IMR-90 (cell line): ENCODE results near the gene FOXL3. TPM values are rescaled to one million over a fixed set of nuclear protein-coding genes. Genes with fewer than 3 reads are reported as not detected.

Source experiments
- ATAC-seq: fragments of 200-7000 bp; cut with Tn5 transposase; 2 replicates; pipeline ENCODE4 v1.9.1; 2020; ENCODE audit warnings: low read depth, mild to moderate bottlenecking, moderate library complexity
- BruUV-seq: library from RNA; stranded (reverse); fragments of 400-500 nt; replicated peaks from 2 replicates; lab custom pipeline; 2021; lab: Mats Ljungman, UMichigan
- CTCF ChIA-PET: fragments of 300-600 bp; formaldehyde crosslinking; extraction: SDS; loops from one replicate; lab custom pipeline; 2021; ENCODE audit warnings: antibody characterized with exemption; lab: Yijun Ruan, JAX
- POLR2A ChIA-PET: fragments of 300-600 bp; sonication (Branson Sonifier 250); formaldehyde crosslinking; loops from one replicate; lab custom pipeline; 2022; ENCODE audit warnings: antibody characterized with exemption; ENCODE audit not compliant: unreplicated experiment; lab: Charles Lee
- DNase-seq: peaks from one replicate; pipeline ENCODE4 v3.0.0; 2013
- H2AFZ ChIP-seq: replicated peaks from 2 replicates; pipeline ENCODE3; 2013; ENCODE audit warnings: low read length, mild to moderate bottlenecking; ENCODE audit not compliant: poor library complexity
- H2AK5ac ChIP-seq: 2 replicates; pipeline ENCODE4 v1.6.1; 2013; ENCODE audit warnings: low read depth, low read length, inconsistent platforms
- H2AK9ac ChIP-seq: replicated peaks from 2 replicates; pipeline ENCODE3; 2013; ENCODE audit warnings: mild to moderate bottlenecking, low read depth, low read length, moderate library complexity; ENCODE audit not compliant: poor library complexity
- H2BK120ac ChIP-seq: 2 replicates; pipeline ENCODE4 v1.6.1; 2013; ENCODE audit warnings: low read depth, low read length, inconsistent platforms
- H2BK15ac ChIP-seq: 3 replicates; pipeline ENCODE4 v1.6.1; 2013; ENCODE audit warnings: low read depth, low read length, inconsistent platforms
- H2BK20ac ChIP-seq: 2 replicates; pipeline ENCODE4 v1.6.1; 2013; ENCODE audit warnings: low read depth, mild to moderate bottlenecking, inconsistent platforms, low read length, moderate library complexity
- H2BK5ac ChIP-seq: 2 replicates; pipeline ENCODE4 v1.6.1; 2013; ENCODE audit warnings: mild to moderate bottlenecking, low read depth, low read length, inconsistent platforms; ENCODE audit not compliant: poor library complexity, severe bottlenecking
- H3K14ac ChIP-seq: replicated peaks from 2 replicates; pipeline ENCODE4 v1.6.1; 2013; ENCODE audit warnings: low read depth, low read length, inconsistent platforms
- H3K18ac ChIP-seq: 2 replicates; pipeline ENCODE4 v1.6.1; 2013; ENCODE audit warnings: low read depth, low read length, control low read depth
- H3K23ac ChIP-seq: 2 replicates; pipeline ENCODE4 v1.6.1; 2013; ENCODE audit warnings: low read depth, low read length, inconsistent platforms
- H3K27ac ChIP-seq: 2 replicates; pipeline ENCODE4 v1.5.1; 2013; ENCODE audit warnings: mild to moderate bottlenecking, control low read depth, low read length; ENCODE audit not compliant: insufficient read depth
- H3K27me3 ChIP-seq: 2 replicates; pipeline ENCODE4 v1.6.1; 2013; ENCODE audit warnings: low read length; ENCODE audit not compliant: control insufficient read depth, insufficient read depth
- H3K36me3 ChIP-seq: 2 replicates; pipeline ENCODE4 v1.6.1; 2013; ENCODE audit warnings: low read length, mixed read lengths; ENCODE audit not compliant: control insufficient read depth, insufficient read depth
- H3K4ac ChIP-seq: 2 replicates; pipeline ENCODE4 v1.6.1; 2013; ENCODE audit warnings: low read depth, low read length, inconsistent platforms
- H3K4me1 ChIP-seq: 2 replicates; pipeline ENCODE4 v1.6.1; 2013; ENCODE audit warnings: low read length, mixed read lengths; ENCODE audit not compliant: control insufficient read depth, insufficient read depth
- H3K4me2 ChIP-seq: 2 replicates; pipeline ENCODE4 v1.6.1; 2013; ENCODE audit warnings: low read depth, mild to moderate bottlenecking, control low read depth, low read length, moderate library complexity
- H3K4me3 ChIP-seq: 2 replicates; pipeline ENCODE4 v1.5.1; 2013; ENCODE audit warnings: low read depth, mild to moderate bottlenecking, control low read depth, low read length, moderate library complexity; ENCODE audit not compliant: insufficient read depth
- H3K56ac ChIP-seq: 2 replicates; pipeline ENCODE4 v1.6.1; 2013; ENCODE audit warnings: low read length, inconsistent platforms; ENCODE audit not compliant: insufficient read depth; ENCODE audit errors: extremely low read depth
- H3K79me1 ChIP-seq, 2 experiments: 2 replicates each; pipeline ENCODE4 v1.6.1; 2013; ENCODE audit warnings: low read length in 2 of 2, inconsistent platforms in 1 of 2, low read depth in 1 of 2
- H3K9ac ChIP-seq: 2 replicates; pipeline ENCODE4 v1.6.1; 2013; ENCODE audit warnings: low read depth, low read length, control low read depth
- H3K9me1 ChIP-seq: 2 replicates; pipeline ENCODE4 v1.6.1; 2013; ENCODE audit warnings: low read length, inconsistent platforms; ENCODE audit not compliant: insufficient read depth
- H3K9me3 ChIP-seq: 2 replicates; pipeline ENCODE4 v1.6.1; 2013; ENCODE audit warnings: low read length; ENCODE audit not compliant: control insufficient read depth, insufficient read depth
- H4K20me1 ChIP-seq: 2 replicates; pipeline ENCODE4 v1.6.1; 2013; ENCODE audit warnings: low read length, inconsistent platforms; ENCODE audit not compliant: insufficient read depth
- H4K5ac ChIP-seq: 2 replicates; pipeline ENCODE4 v1.6.1; 2013; ENCODE audit warnings: mild to moderate bottlenecking, low read depth, low read length, control low read depth
- H4K8ac ChIP-seq, 2 experiments: 2 replicates each; pipeline ENCODE4 v1.6.1; 2013; ENCODE audit warnings: low read depth in 2 of 2, low read length in 2 of 2, control low read depth in 1 of 2, inconsistent platforms in 1 of 2
- H4K91ac ChIP-seq: 2 replicates; pipeline ENCODE4 v1.6.1; 2013; ENCODE audit warnings: low read depth, low read length, inconsistent platforms; ENCODE audit not compliant: insufficient read depth
- BHLHE40 ChIP-seq: fragments of 150-350 bp; IDR thresholded peaks from 2 replicates; pipeline ENCODE4 v1.6.1; 2016; ENCODE audit warnings: mild to moderate bottlenecking, low read depth, low read length
- CEBPB ChIP-seq: IDR thresholded peaks from 2 replicates; pipeline ENCODE4 v1.6.1; 2012; ENCODE audit warnings: low read depth, low read length, improper control_type of control experiment
- CHD1 ChIP-seq: IDR thresholded peaks from 2 replicates; pipeline ENCODE4 v1.6.1; 2012; ENCODE audit warnings: low read depth, low read length, improper control_type of control experiment
- CTCF ChIP-seq: conservative IDR thresholded peaks from 2 replicates; pipeline ENCODE4 v1.5.1; 2012; ENCODE audit warnings: mild to moderate bottlenecking, low read depth, low read length, improper control_type of control experiment
- FOS ChIP-seq: fragments of 150-350 bp; IDR thresholded peaks from 2 replicates; pipeline ENCODE4 v1.6.1; 2016; ENCODE audit warnings: low read depth, low read length
- MXI1 ChIP-seq: IDR thresholded peaks from 2 replicates; pipeline ENCODE4 v1.6.1; 2012; ENCODE audit warnings: low read depth, mild to moderate bottlenecking, low read length, moderate library complexity, borderline replicate concordance
- POLR2A ChIP-seq: IDR thresholded peaks from 2 replicates; pipeline ENCODE4 v1.6.1; 2012; ENCODE audit warnings: mild to moderate bottlenecking, low read depth, low read length
- RAD21 ChIP-seq: IDR thresholded peaks from 2 replicates; pipeline ENCODE4 v1.6.1; 2012; ENCODE audit warnings: low read length, improper control_type of control experiment
- RCOR1 ChIP-seq: IDR thresholded peaks from 2 replicates; pipeline ENCODE4 v1.6.1; 2012; ENCODE audit warnings: mild to moderate bottlenecking, low read length, improper control_type of control experiment; ENCODE audit not compliant: insufficient replicate concordance
- RFX5 ChIP-seq: IDR thresholded peaks from 2 replicates; pipeline ENCODE4 v1.8.0; 2012; ENCODE audit warnings: low read depth, mild to moderate bottlenecking, low read length, moderate library complexity
- SMC3 ChIP-seq: fragments of 150-350 bp; IDR thresholded peaks from 2 replicates; pipeline ENCODE4 v1.6.1; 2016; ENCODE audit warnings: low read depth, mild to moderate bottlenecking, antibody characterized with exemption, low read length, moderate library complexity
- WGBS, 2 experiments: methylation state at CpG; one replicate each; pipeline versions ENCODE4 v1.1.5 to v1.1.7; 2013; ENCODE audit warnings: missing lambda C conversion rate in 2 of 2; ENCODE audit not compliant: insufficient read length in 1 of 2; ENCODE audit errors: extremely low coverage in 2 of 2; 5-methylcytosine and 5-hydroxymethylcytosine counted together
- dilution Hi-C: fragments of 300-500 bp; cut with HindIII; formaldehyde crosslinking; loops from one replicate; pipeline ENCODE4 v1.14.3; 2018; ENCODE audit warnings: low sequenced_read_pairs; ENCODE audit not compliant: unreplicated experiment
- in situ Hi-C: fragments of 300-500 bp; cut with MboI; formaldehyde crosslinking; loops from 3 replicates; pipeline ENCODE4 v1.14.3; 2019; ENCODE audit warnings: low sequenced_read_pairs, inconsistent platforms, mixed read lengths
- intact Hi-C: fragments of 100-400 bp; cut with micrococcal nuclease; formaldehyde crosslinking; loops from 2 replicates; pipeline ENCODE4 v1.10.0; 2022
- polyA plus RNA-seq, 3 experiments: library from polyadenylated mRNA; depleted of rRNA; stranded (reverse); fragments of >200 nt; gene quantifications; 2 replicates each; pipeline ENCODE4 v1.2.3, GENCODE V29; 2012; ENCODE audit warnings: low replicate concordance in 1 of 3
- total RNA-seq: library from RNA; depleted of rRNA; stranded (reverse); fragments of >200 nt; gene quantifications from 2 replicates; pipeline ENCODE4 v1.2.3, GENCODE V29; 2012

FOXL3 gene
- total and polyA plus RNA-seq, 2 of the 4 experiments (the other 2 are of a cell fraction) = not detected

DNA sequence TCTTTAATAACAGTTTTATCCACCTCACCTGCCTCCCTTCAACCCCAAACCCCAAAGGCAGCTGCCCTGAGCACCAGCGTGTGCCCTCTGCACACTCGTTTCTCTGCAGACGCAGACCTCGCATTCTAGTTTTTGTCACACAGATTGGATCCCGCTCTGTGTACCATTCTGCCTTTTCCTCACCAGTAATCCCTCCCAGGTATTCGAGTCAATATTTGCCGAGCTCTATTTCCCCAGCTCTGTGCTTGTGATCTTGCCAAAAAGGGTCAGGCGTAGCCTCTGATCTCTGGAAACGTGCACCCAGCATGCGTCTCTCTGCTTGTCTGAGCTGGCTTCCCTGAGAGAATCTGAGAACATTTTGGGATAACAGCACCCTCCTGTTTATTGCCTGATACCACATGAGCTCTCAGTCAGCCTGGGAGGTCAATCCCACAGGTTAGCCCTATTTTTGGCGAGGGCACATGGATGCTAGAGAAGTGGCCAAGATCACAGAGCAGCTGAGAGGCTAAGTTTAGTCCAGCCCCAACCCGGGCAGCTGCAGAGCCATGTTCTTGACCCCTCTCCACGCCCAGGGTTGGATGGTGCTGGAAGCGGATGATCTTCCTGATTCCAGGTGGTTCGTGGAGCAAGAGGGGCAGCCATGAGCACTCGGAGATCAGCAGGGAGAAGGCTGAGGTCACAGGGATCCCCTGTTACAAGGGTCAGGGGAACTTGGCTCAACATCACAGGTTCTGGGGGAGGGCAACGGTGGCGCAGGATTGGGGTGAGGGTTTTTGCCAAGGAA lies 29.1 kb downstream of the FOXL3 start:
- Histone ChIP-seq H2AFZ (no peak overlapping the region), H2BK15ac (no peak overlapping the region), H4K20me1 (peaks cover 2% of the 10 kb centered on the region; the same call in 1 of the 2 replicates), H4K91ac (no peak overlapping the region), H3K18ac (no peak overlapping the region), H3K14ac (no peak overlapping the region), H3K4me3 (no peak overlapping the region), H2AK9ac (no peak overlapping the region), H2BK5ac (no peak overlapping the region), H3K9me3 (peaks cover 8% of the 10 kb centered on the region), H3K9me1 (no peaks in the 10 kb centered on the region), H4K5ac (no peak overlapping the region), H2BK120ac (no peak overlapping the region), H3K4me2 (no peak overlapping the region), H3K36me3 (no peaks in the 10 kb centered on the region), H4K8ac (no peak overlapping the region), H3K4me1 (no peaks in the 10 kb centered on the region), H3K79me1 (no peaks in the 10 kb centered on the region), H3K4ac (no peak overlapping the region), H3K9ac (no peak overlapping the region), H3K23ac (no peak overlapping the region), H3K27me3 (peaks cover 54% of the 10 kb centered on the region), H3K56ac (no peak overlapping the region), H2BK20ac (no peak overlapping the region), H3K27ac (no peak overlapping the region), H2AK5ac (no peak overlapping the region)
- TF ChIP-seq BHLHE40 (no peak), CEBPB (no peak), RFX5 (no peak), POLR2A (no peak), CTCF (no peak), CHD1 (no peak), RCOR1 (no peak), FOS (no peak), SMC3 (no peak), MXI1 (no peak), RAD21 (no peak)
- intact Hi-C loops = no loop called here
- ATAC-seq (no peak), DNase-seq (no peak)
- WGBS, 2 experiments = 69% methylated on average over 8 of the region's 18 CpGs; no CpG with 5 or more reads in 1 of the 2 experiments
- BruUV-seq = no TSS peak
- dilution Hi-C loops = no loop called here
- ChIA-PET POLR2A (no interaction called here), CTCF (no interaction called here)
- in situ Hi-C loops = loop anchor here (5.0 kb wide), 1 partner anchor 458 kb away; no protein-coding TSS in a partner anchor
